ENCODE results near the gene KRTAP10-2.
"Not testable (repeated sequence)": the region's sequence is repeated elsewhere in the genome, so short reads cannot be mapped to it uniquely, and the experiment has no call there.

The KRTAP10-2 gene

DNA sequence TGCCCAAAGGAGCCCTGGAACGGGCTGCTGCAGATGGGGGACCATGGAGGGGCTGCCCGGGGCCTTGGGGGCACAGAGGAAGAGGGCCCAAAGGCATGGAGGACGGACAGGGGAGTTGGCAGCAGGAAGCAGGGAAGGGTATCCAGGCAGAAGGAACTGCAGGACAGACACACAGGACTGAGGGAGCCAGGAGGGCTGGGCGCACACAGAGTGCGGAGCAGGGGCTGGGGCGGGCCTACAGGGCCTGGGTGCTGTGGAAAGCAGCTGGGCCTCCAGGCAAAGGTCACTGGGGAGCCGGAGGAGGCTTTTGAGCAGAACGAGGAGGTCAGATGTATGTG, 39.4 kb downstream of the KRTAP10-2 start:
- DNase-seq: no peak

DNA sequence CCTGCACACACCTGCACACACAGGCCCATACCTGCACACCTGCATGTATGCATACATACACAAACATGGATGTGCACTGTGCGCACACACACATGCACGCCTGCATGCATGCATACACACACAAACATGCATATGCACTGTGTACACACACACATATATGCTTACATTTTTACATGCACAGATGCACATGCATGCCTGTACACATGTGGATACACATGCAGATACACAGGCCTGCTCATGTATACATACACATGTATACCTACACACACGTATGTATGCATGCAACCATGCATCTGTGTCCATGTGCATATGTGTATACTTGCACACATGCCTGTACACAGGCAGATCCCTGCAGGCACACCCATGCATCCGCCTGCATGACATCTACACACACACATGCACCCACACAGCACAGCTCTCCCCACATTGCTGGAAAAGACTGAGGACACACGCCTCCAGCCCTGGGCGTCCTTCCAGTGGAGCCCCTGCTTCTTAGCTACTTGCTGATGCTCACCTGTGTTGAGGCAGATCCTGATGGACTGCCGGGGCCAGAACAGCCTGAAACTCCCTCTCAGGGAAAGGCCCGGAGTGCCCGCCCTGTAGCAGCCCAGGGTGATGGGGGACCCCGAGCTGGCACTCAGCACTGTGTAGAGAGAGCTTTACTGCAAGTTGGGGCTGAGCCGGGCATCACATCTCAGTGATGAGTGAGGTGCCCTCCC, 39.9 kb downstream of the KRTAP10-2 start:
- DNase-seq: no peak

DNA sequence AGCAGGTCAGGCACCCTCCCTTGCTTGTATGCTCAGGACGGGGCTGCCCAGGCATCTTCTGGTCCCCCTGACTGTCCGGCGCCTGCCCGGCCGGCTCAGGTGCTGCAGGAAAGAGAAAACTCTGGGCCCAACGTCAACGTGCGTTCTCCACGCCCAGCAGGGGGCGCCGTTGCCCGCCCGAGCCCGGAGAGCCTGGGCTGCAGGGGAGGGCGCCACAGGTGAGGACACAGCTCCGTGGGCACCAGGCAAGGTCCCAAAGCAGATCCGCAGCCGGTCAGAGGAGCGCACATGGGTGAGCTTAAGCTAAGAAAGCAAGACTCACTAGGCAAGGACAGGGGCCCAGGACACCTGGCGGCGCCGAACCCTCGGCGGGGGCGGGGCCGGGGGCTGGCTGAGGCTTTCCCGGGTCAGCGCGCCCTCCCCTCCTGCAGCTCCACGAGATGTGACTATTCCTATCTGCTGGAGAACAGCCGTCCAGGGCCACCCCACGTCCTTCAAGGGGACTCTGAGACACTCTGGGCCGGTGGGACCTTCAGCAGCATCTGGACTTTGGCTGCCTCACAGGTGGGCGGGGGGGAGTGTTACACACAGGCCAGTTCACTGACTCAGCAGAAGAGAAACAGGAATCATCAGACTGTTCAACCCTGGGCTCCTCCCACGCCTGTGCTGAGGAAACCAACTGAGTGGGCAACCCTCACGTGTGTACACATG, 40.6 kb downstream of the KRTAP10-2 start:
- DNase-seq: peak; percentile 67

DNA sequence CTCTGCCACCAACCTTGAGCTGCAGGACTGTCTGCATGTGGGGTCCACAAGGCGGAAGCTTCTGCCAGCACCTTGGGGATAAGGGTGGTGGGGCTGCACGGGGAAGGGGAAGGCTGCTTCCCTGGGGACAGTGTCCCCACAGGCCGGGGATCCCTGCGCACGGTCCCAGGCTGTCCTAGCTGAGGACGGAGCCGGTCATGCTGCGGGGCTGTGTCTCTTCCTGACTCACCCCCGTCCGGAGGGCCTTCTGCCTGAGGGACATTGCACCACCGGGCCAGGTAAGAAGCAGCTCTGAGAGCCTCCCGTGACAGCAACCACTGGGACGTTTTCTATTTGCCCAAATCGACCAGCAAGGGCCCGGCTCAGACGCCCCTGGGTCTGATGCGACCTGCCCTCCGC, 41.2 kb downstream of the KRTAP10-2 start:
- no peak for DNase-seq

DNA sequence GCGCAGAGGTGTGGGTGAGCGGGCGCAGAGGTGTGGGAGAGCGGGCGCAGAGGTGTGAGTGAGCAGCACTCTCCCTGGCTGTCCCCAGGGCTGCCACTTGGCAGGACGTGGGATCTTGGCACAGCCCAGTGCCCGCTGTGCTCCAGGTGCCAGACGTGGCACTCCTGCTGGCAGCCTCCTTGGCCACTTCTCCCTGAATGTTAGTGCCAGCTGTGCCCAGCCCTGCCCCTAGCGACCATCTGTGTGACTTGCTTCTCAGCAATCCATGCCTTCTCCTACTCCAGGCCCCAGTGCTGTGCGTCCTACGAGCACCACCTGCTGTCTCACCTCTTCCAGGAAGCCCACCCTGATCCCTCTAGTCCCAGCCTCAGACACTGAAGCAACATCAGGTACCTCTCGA, 41.8 kb downstream of the KRTAP10-2 start:
- no peak for DNase-seq

DNA sequence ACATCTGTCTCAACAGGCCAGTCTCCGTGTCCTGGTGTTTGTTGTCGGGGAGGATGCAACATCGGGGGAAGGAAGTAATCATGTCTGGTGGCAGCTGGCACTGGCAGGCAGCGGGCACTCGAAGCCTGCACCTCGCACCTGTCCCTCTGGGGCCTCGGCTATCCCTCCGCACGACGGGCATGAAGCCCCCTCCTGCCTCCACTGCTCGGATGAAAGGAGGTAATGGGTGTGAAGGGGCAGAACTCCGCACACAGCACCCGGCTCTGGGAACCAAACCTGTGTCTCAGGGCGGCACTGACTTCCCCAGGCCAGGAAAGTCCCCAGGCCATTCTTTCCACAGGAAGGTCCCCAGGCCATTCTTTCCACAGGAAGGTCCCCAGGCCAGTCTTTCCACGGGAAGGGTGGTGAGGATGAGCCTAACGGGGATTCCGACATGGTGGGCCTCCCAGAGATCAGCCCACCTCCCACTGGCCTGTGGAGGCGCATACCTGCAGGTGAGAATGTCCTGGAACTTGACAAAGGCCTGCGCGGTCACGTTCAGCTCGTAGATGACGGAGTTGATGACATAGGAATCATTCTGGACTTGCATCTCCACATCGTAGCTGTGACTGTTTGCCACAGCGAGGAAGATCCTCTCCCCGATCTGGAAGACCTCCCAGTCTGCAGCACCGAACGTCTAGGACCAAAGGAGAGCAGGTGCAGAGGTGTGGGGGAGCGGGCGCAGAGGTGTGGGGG, 42.4 kb downstream of the KRTAP10-2 start:
- DNase-seq: no peak

DNA sequence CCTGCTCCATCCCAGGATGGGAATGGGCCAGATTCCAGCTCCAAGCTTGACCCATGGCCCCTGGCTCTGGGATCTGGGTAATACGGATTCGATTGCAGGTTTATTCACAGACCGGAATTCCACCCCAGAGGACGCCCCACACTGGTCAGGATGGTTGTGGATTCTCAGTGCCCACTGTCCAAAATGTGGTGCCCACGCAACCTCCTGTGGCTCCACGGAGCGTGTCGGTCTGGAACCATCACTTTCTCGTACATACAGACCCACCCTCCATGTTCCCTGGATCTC, 42.9 kb downstream of the KRTAP10-2 start:
- no peak for DNase-seq

DNA sequence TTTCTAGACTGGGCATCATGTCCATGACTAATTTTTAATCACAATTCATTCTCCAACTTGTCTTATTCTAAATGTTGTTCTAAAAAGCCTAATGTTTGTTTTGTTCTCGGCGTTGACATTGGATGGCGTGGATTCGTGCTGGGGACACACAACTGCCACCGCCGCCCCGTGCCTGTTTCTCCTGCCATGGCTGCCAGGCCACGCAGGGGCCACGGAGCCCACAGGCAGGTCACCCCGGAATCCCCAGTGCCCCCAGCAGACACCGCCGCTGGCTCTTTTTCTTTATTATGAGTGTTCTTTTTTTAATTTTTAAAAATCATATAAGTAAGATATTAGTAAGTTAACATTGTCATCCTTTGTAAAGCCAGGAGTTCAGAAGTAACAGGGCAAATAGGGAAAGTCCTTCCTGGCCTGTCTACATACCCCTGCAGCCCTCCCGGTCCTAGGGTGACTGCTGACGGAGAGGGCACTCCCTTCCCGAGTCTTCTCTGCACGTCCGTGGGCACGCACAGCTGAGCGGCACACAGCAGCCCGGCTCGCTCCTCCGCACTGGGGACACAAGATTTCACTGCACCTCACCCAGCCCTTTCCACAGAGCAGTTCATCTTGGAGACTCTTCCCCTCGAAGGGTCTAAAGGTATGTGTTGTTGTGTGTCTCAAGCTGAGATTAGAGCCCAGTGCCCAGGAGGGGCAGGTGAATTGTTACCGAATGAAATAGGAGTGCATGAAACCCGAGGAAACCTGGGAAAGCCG, 43.5 kb downstream of the KRTAP10-2 start:
- DNase-seq: no peak

DNA sequence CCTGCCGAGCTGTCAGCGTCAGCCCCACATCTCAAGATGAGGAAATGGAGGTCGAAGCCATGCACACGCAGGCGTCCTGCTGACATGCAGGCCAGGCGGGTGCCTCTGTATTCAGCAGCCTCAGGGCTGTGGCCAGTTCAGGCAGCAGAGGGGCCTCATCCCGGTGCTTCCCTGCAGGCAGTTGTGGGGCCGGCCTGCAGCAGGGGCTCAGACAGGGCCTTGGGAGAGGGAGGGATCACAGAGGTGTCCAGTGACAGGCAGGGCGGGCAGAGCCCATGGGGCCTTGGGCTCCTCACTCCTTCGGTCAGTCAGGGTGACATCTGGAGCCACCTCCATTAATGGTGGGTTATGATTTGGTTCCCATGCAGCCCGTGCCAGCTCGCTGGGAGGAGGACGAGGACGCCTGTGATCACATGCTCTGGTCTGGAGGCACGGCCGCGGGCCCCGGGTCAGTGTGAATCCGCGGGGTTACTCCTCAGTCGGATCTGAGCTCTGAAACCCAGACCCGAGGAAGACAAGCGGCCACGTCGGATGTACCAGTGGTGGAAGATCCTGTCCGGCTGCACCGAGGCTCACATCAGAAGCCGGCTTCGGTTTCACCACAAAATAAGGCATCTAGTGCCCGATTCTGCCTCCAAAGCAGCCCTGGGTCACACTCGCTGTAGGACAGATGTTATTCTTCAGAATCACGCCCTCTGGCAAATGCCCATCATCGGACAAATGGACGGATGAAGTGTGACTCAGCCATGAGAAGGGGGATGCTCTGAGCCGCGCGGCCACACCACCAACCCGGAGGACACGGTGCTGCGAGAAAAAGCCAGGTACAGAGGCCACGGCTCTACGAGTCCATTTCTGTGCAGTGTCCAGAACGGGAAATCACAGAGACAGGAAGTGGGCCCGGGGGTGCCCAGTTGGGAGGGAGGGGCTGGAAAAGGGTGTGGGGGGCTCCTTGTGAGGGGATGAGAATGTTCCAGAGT, 44.7 kb downstream of the KRTAP10-2 start:
- DNase-seq: no peak

DNA sequence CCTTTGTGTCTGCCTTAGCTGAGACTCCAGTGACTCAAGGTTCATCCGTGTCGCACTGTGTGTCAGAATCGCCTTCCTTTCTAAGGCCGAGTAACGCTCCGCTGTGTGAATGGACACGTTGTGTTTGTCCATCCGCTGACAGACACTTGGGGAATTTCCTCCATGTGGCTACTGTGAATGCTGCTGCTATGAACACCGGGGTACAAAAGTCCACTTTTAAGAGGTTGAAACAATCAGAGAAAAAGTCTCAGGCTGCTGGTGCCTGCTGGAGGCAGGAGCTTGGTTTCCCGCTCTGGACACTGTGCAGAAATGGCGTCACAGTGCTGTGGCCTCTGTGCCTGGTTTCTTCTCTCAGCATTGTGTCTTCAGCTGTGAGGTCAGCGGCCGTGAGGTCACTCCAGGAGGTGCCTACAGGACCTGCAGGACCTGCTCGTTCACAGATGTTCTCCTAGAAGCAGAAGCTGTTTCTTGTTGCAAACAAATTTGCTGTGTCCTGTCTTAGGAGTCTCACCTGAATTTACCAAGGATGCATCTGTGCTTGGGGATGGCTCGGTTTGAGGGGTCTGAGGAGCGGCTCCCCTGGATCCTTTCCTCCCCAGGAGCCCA, 45.5 kb downstream of the KRTAP10-2 start:
- no peak for DNase-seq

DNA sequence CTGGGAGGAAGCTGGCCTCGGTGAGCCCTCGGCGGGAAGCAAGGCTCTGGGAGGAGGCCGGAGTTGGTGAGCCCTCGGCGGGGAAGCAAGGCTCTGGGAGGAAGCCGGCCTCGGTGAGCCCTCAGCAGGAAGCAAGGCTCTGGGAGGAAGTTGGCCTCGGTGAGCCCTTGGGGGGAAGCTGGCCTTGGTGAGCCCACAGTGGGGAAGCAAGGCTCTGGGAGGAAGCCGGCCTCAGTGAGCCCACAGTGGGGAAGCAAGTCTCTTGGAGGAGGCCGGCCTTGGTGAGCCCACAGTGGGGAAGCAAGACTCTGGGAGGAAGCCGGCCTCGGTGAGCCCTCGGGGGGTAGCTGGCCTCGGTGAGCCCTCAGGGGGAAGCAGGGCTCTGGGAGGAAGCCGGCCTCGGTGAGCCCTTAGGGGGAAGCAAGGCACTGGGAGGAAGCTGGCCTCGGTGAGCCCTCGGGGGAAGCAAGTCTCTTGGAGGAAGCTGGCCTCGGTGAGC, 47.4 kb downstream of the KRTAP10-2 start:
- DNase-seq: no peak

DNA sequence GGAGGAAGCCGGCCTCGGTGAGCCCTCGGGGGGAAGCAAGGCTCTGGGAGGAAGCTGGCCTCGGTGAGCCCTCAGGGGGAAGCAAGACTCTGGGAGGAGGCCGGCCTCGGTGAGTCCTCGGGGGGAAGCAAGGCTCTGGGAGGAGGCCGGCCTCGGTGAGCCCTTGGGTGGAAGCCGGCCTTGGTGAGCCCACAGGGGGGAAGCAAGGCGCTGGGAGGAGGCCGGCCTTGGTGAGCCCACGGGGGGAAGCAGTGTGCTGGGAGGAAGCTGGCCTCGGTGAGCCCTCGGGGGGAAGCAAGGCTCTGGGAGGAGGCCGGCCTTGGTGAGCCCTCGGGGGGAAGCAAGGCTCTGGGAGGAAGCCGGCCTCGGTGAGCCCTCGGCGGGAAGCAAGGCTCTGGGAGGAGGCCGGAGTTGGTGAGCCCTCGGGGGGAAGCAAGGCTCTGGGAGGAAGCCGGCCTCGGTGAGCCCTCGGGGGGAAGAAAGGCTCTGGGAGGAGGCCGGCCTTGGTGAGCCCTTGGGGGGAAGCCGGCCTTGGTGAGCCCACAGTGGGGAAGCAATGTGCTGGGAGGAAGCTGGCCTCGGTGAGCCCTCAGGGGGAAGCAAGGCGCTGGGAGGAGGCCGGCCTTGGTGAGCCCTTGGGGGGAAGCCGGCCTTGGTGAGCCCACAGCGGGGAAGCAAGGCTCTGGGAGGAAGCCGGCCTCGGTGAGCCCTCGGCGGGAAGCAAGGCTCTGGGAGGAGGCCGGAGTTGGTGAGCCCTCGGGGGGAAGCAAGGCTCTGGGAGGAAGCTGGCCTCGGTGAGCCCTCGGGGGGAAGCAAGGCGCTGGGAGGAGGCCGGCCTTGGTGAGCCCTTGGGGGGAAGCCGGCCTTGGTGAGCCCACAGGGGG, 48.1 kb downstream of the KRTAP10-2 start:
- DNase-seq: not testable (repeated sequence)

DNA sequence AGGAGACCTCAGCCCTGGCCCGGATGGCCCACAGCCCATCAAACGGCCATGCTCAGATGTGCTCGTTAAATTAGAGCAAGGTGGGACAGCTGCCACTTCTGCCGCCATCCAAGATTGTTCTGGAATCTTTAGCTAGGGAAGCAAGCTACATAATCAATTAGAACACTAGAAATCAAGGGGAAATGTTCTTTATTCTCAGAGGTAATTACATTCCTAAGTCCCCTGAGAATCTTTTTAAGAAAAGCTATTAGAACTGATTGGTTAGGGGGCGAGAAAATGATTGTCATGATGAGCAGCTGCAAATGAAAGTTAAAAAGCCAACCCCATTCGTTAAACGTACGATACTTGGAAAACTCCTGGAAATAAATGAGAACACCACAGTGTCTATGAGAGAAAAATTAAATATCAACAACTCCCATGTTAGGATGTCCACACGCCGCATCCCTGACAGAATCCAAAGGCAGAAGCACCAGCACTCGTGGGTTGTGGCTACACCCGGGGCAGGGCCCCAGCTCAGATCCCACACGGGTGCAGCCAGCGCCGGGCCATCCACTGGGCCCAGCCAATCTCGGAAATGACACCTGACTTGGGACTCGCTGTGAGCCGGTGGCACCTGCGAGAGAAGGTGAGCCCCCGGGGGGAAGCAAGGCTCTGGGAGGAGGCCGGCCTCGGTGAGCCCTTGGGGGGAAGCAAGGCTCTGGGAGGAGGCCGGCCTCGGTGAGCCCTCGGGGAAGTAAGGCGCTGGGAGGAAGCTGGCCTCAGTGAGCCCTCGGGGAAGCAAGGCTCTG, 48.9 kb downstream of the KRTAP10-2 start:
- no peak for DNase-seq

All from activated gamma-delta T cell (primary cell).